ENCODE data around the gene HDGF. TPM values are rescaled to one million over a fixed set of nuclear protein-coding genes. Genes with fewer than 3 reads are reported as not detected.

HDGF gene
- total RNA-seq, 1 experiment from 2014 or later: 191 TPM

GRCh38 chr1:156788136-156788535 lies 36.7 kb upstream of the HDGF start:
- no peak overlapping the region for H2AFZ ChIP-seq (ENCODE audit: low read length)
- no peaks in the 10 kb centered on the region for H3K27me3 ChIP-seq (ENCODE audit: low read length)
- H3K27ac ChIP-seq (ENCODE audit: low read length): no peak overlapping the region
- peaks cover 21% of the 10 kb centered on the region for H3K36me3 ChIP-seq (ENCODE audit: insufficient read depth, low read length)
- H3K4me1 ChIP-seq (ENCODE audit: low read length): peaks cover 11% of the 10 kb centered on the region
- peaks cover 49% of the 10 kb centered on the region for H3K79me2 ChIP-seq (ENCODE audit: low read length)
- no peak for DNase-seq
- H3K4me2 ChIP-seq (ENCODE audit: low read depth, low read length, poor library complexity, severe bottlenecking): no peak overlapping the region
- no peaks in the 10 kb centered on the region for H3K9me3 ChIP-seq (ENCODE audit: low read length)
- peaks cover 23% of the 10 kb centered on the region; the same call in 1 of the 2 replicates for H4K20me1 ChIP-seq (ENCODE audit: insufficient read depth, low read depth, low read length)
- no peak overlapping the region for H3K4me3 ChIP-seq (ENCODE audit: low read length)
- no peak overlapping the region for H3K9ac ChIP-seq (ENCODE audit: low read length)
- H3K9me2 ChIP-seq (replicated peaks; ENCODE audit: insufficient read depth, low read length): no peaks in the 10 kb centered on the region

GRCh38 chr1:156786640-156787039 lies 35.2 kb upstream of the HDGF start:
- no peak overlapping the region for H2AFZ ChIP-seq (ENCODE audit: low read length)
- H3K4me1 ChIP-seq (ENCODE audit: low read length): no peaks in the 10 kb centered on the region
- H4K20me1 ChIP-seq (ENCODE audit: insufficient read depth, low read depth, low read length): peaks cover 20% of the 10 kb centered on the region; the same call in 1 of the 2 replicates
- no peak overlapping the region for H3K27ac ChIP-seq (ENCODE audit: low read length)
- peaks cover 31% of the 10 kb centered on the region for H3K36me3 ChIP-seq (ENCODE audit: insufficient read depth, low read length)
- no peaks in the 10 kb centered on the region for H3K9me3 ChIP-seq (ENCODE audit: low read length)
- no peak overlapping the region for H3K4me3 ChIP-seq (ENCODE audit: low read length)
- H3K27me3 ChIP-seq (ENCODE audit: low read length): no peaks in the 10 kb centered on the region
- no peaks in the 10 kb centered on the region for H3K9me2 ChIP-seq (replicated peaks; ENCODE audit: insufficient read depth, low read length)
- H3K9ac ChIP-seq (ENCODE audit: low read length): no peak overlapping the region
- peaks cover 61% of the 10 kb centered on the region for H3K79me2 ChIP-seq (ENCODE audit: low read length)
- H3K4me2 ChIP-seq (ENCODE audit: low read depth, low read length, poor library complexity, severe bottlenecking): no peak overlapping the region
- DNase-seq: no peak

GRCh38 chr1:156785458-156785857 lies 34.0 kb upstream of the HDGF start:
- Histone ChIP-seq H3K79me2 (ENCODE audit: low read length) (peaks cover 67% of the 10 kb centered on the region), H3K9ac (ENCODE audit: low read length) (no peak overlapping the region), H3K27me3 (ENCODE audit: low read length) (no peaks in the 10 kb centered on the region), H3K4me3 (ENCODE audit: low read length) (no peak overlapping the region), H2AFZ (ENCODE audit: low read length) (no peak overlapping the region), H3K4me2 (ENCODE audit: low read depth, low read length, poor library complexity, severe bottlenecking) (no peak overlapping the region), H3K9me2 (replicated peaks; ENCODE audit: insufficient read depth, low read length) (no peaks in the 10 kb centered on the region), H4K20me1 (ENCODE audit: insufficient read depth, low read depth, low read length) (peaks cover 21% of the 10 kb centered on the region; the same call in 1 of the 2 replicates), H3K4me1 (ENCODE audit: low read length) (no peaks in the 10 kb centered on the region), H3K9me3 (ENCODE audit: low read length) (no peaks in the 10 kb centered on the region), H3K27ac (ENCODE audit: low read length) (no peak overlapping the region), H3K36me3 (ENCODE audit: insufficient read depth, low read length) (peaks cover 40% of the 10 kb centered on the region)
- no peak for DNase-seq

- peaks cover 73% of the 10 kb centered on the region for H3K79me2 ChIP-seq (ENCODE audit: low read length)
- H3K9me3 ChIP-seq (ENCODE audit: low read length): no peaks in the 10 kb centered on the region
- no peak for DNase-seq
- no peak overlapping the region for H3K4me3 ChIP-seq (ENCODE audit: low read length)
- H4K20me1 ChIP-seq (ENCODE audit: insufficient read depth, low read depth, low read length): peaks cover 12% of the 10 kb centered on the region; the same call in 1 of the 2 replicates
- H2AFZ ChIP-seq (ENCODE audit: low read length): no peak overlapping the region
- no peaks in the 10 kb centered on the region for H3K9me2 ChIP-seq (replicated peaks; ENCODE audit: insufficient read depth, low read length)
- no peaks in the 10 kb centered on the region for H3K27me3 ChIP-seq (ENCODE audit: low read length)
- H3K9ac ChIP-seq (ENCODE audit: low read length): no peak overlapping the region
- no peak overlapping the region for H3K27ac ChIP-seq (ENCODE audit: low read length)
- H3K4me2 ChIP-seq (ENCODE audit: low read depth, low read length, poor library complexity, severe bottlenecking): no peak overlapping the region
- no peaks in the 10 kb centered on the region for H3K4me1 ChIP-seq (ENCODE audit: low read length)
- peaks cover 34% of the 10 kb centered on the region for H3K36me3 ChIP-seq (ENCODE audit: insufficient read depth, low read length)
Measured at GRCh38 chr1:156781585-156782186, 30.2 kb upstream of the HDGF start.

DNA sequence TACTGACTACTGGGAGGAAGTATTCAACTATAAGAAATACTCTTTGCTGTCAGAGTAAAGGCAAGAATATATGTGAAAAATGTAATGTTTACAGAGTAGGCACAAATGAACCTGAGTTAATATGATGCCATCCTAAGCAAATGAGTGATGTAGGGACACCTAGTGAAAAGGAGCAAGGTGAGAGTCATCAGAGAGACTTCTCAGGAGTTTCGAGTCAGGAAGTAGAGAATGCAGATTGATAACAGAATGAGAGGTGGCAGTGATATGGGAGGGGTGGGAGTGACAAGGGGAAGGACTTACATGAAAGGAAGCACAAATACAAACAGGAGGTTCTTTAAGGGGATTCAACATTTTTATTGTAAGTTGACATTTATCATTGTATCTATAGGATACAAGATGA lies 26.1 kb upstream of the HDGF start:
- Histone ChIP-seq H3K4me3 (ENCODE audit: low read length) (no peak overlapping the region), H3K27ac (ENCODE audit: low read length) (no peak overlapping the region), H3K36me3 (ENCODE audit: insufficient read depth, low read length) (peaks cover 23% of the 10 kb centered on the region; the same call in 1 of the 2 replicates), H3K9me2 (replicated peaks; ENCODE audit: insufficient read depth, low read length) (no peaks in the 10 kb centered on the region), H3K4me2 (ENCODE audit: low read depth, low read length, poor library complexity, severe bottlenecking) (no peak overlapping the region), H2AFZ (ENCODE audit: low read length) (no peak overlapping the region), H3K9me3 (ENCODE audit: low read length) (no peaks in the 10 kb centered on the region), H3K9ac (ENCODE audit: low read length) (no peak overlapping the region), H4K20me1 (ENCODE audit: insufficient read depth, low read depth, low read length) (peaks cover 18% of the 10 kb centered on the region; the same call in 1 of the 2 replicates), H3K79me2 (ENCODE audit: low read length) (peaks cover 86% of the 10 kb centered on the region), H3K4me1 (ENCODE audit: low read length) (no peaks in the 10 kb centered on the region; the same call in 1 of the 2 replicates), H3K27me3 (ENCODE audit: low read length) (no peaks in the 10 kb centered on the region)
- no peak for DNase-seq

GRCh38 chr1:156776942-156777341 lies 25.5 kb upstream of the HDGF start:
- Histone ChIP-seq H3K27ac (ENCODE audit: low read length) (no peak overlapping the region), H3K4me3 (ENCODE audit: low read length) (no peak overlapping the region), H3K9ac (ENCODE audit: low read length) (no peak overlapping the region), H2AFZ (ENCODE audit: low read length) (no peak overlapping the region), H3K27me3 (ENCODE audit: low read length) (no peaks in the 10 kb centered on the region), H3K36me3 (ENCODE audit: insufficient read depth, low read length) (peaks cover 23% of the 10 kb centered on the region; the same call in 1 of the 2 replicates), H3K9me3 (ENCODE audit: low read length) (no peaks in the 10 kb centered on the region), H3K4me2 (ENCODE audit: low read depth, low read length, poor library complexity, severe bottlenecking) (no peak overlapping the region), H3K9me2 (replicated peaks; ENCODE audit: insufficient read depth, low read length) (no peaks in the 10 kb centered on the region), H4K20me1 (ENCODE audit: insufficient read depth, low read depth, low read length) (peaks cover 17% of the 10 kb centered on the region; the same call in 1 of the 2 replicates), H3K4me1 (ENCODE audit: low read length) (no peaks in the 10 kb centered on the region; the same call in 1 of the 2 replicates), H3K79me2 (ENCODE audit: low read length) (peaks cover 86% of the 10 kb centered on the region)
- no peak for DNase-seq

DNA sequence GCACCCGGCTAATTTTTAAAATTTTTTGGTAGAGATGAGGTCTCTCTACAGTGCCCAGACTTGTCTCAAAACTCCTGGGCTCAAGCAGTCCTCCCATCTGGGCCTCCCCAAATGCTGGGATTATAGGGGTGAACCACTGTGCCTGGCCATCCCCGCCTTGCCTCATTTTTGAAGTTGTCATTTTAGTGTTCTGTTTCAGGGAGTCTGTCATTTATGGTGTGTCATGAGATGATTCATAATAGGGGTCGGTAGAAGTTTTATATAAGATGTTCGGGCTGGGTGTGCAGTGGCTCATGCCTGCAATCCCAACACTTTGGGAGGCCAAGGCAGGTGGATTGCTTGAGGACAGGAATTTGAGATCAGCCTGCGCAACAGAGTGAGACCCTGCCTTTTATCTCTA lies 24.3 kb upstream of the HDGF start:
- DNase-seq: no peak
- no peaks in the 10 kb centered on the region for H3K9me3 ChIP-seq (ENCODE audit: low read length)
- no peak overlapping the region for H3K4me3 ChIP-seq (ENCODE audit: low read length)
- no peaks in the 10 kb centered on the region for H3K27me3 ChIP-seq (ENCODE audit: low read length)
- H3K79me2 ChIP-seq (ENCODE audit: low read length): peaks cover 85% of the 10 kb centered on the region
- H3K4me2 ChIP-seq (ENCODE audit: low read depth, low read length, poor library complexity, severe bottlenecking): no peak overlapping the region
- no peak overlapping the region for H3K27ac ChIP-seq (ENCODE audit: low read length)
- no peak overlapping the region for H2AFZ ChIP-seq (ENCODE audit: low read length)
- no peaks in the 10 kb centered on the region for H3K9me2 ChIP-seq (replicated peaks; ENCODE audit: insufficient read depth, low read length)
- H4K20me1 ChIP-seq (ENCODE audit: insufficient read depth, low read depth, low read length): peaks cover 14% of the 10 kb centered on the region; the same call in 1 of the 2 replicates
- H3K4me1 ChIP-seq (ENCODE audit: low read length): peaks cover 5% of the 10 kb centered on the region; the same call in 1 of the 2 replicates
- H3K36me3 ChIP-seq (ENCODE audit: insufficient read depth, low read length): peaks cover 17% of the 10 kb centered on the region; the same call in 1 of the 2 replicates
- no peak overlapping the region for H3K9ac ChIP-seq (ENCODE audit: low read length)

DNA sequence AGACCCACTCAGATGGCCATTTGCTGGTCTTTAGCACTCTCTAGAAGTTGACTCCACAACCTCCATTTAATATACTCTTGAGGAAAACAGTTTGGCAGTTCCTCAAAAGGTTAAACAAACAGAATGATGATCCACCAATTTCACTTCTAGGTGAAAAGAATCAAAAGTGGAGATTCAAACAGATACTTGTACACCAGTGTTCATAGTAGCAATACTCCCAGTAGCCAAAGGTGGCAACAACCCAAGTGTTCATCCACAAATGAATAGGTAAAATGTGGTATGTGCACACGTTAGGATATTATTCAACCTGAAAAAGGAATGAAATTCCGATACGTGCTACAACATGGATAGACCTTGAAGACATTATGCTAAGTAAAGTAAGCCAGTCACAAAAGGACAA lies 22.1 kb upstream of the HDGF start:
- peaks cover 21% of the 10 kb centered on the region; the same call in 1 of the 2 replicates for H3K36me3 ChIP-seq (ENCODE audit: insufficient read depth, low read length)
- H3K4me1 ChIP-seq (ENCODE audit: low read length): peaks cover 20% of the 10 kb centered on the region
- no peaks in the 10 kb centered on the region for H3K9me2 ChIP-seq (replicated peaks; ENCODE audit: insufficient read depth, low read length)
- no peak overlapping the region for H3K4me3 ChIP-seq (ENCODE audit: low read length)
- H2AFZ ChIP-seq (ENCODE audit: low read length): no peak overlapping the region
- H3K9ac ChIP-seq (ENCODE audit: low read length): no peak overlapping the region
- no peak overlapping the region for H3K4me2 ChIP-seq (ENCODE audit: low read depth, low read length, poor library complexity, severe bottlenecking)
- no peak for DNase-seq
- H4K20me1 ChIP-seq (ENCODE audit: insufficient read depth, low read depth, low read length): peaks cover 15% of the 10 kb centered on the region; the same call in 1 of the 2 replicates
- no peaks in the 10 kb centered on the region for H3K9me3 ChIP-seq (ENCODE audit: low read length)
- H3K27ac ChIP-seq (ENCODE audit: low read length): no peak overlapping the region
- no peaks in the 10 kb centered on the region for H3K27me3 ChIP-seq (ENCODE audit: low read length)
- peaks cover 94% of the 10 kb centered on the region for H3K79me2 ChIP-seq (ENCODE audit: low read length)

All from Karpas-422 (cell line).